PFSK-1 (cell line): ENCODE results near the gene HAPLN1.

Experiments used
- FOXP2 ChIP-seq: optimal IDR thresholded peaks from 2 replicates; pipeline ENCODE3; 2011; ENCODE audit warnings: borderline replicate concordance, control low read depth, inconsistent platforms; ENCODE audit not compliant: insufficient read depth; ENCODE audit errors: extremely low read length, extremely low read depth
- POLR2AphosphoS5 ChIP-seq: IDR thresholded peaks from 2 replicates; pipeline ENCODE4 v1.6.1; 2012; ENCODE audit warnings: low read depth, mild to moderate bottlenecking, control low read depth, low read length, moderate library complexity
- SIN3A ChIP-seq: IDR thresholded peaks from 2 replicates; pipeline ENCODE4 v1.6.1; 2012; ENCODE audit warnings: mild to moderate bottlenecking, low read length, moderate library complexity, borderline replicate concordance; ENCODE audit not compliant: insufficient read depth
- TAF1 ChIP-seq: IDR thresholded peaks from 2 replicates; pipeline ENCODE4 v1.6.1; 2012; ENCODE audit warnings: low read length, control low read depth, borderline replicate concordance; ENCODE audit not compliant: insufficient read depth
- TF ChIP-seq, protein P1 (sequence below), 2 experiments: IDR thresholded peaks; 2 replicates each; pipeline versions ENCODE4 v1.6.1 to v1.8.0; 2011 to 2012; ENCODE audit warnings: low read depth in 2 of 2, low read length in 2 of 2, control low read depth in 1 of 2, inconsistent platforms in 1 of 2, mild to moderate bottlenecking in 1 of 2, moderate library complexity in 1 of 2; ENCODE audit not compliant: insufficient read depth in 1 of 2

The HAPLN1 gene

DNA sequence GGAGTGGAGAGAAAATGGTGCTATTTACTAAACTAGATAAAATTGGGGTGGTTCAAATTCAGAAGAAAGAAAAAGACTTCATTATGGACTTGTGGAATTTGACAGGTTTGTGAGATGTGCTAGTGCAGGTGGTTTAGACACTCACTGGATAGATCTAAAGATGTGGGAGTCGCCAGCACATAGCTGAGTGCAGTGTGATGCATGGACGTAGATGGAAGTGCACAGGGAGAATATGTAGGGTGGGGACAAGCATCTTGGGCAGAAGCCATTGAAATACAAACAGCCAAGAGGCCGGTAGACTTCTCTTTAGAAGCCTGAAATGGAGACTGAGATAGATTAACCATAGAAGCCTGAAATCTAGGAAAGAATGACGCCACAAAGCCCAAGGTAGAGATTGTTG is 10.7 kb downstream of the HAPLN1 start:
- no peak for TF ChIP-seq FOXP2
- no peak for TF ChIP-seq SIN3A
- no peak for TF ChIP-seq POLR2AphosphoS5
- TF ChIP-seq, protein P1, sequence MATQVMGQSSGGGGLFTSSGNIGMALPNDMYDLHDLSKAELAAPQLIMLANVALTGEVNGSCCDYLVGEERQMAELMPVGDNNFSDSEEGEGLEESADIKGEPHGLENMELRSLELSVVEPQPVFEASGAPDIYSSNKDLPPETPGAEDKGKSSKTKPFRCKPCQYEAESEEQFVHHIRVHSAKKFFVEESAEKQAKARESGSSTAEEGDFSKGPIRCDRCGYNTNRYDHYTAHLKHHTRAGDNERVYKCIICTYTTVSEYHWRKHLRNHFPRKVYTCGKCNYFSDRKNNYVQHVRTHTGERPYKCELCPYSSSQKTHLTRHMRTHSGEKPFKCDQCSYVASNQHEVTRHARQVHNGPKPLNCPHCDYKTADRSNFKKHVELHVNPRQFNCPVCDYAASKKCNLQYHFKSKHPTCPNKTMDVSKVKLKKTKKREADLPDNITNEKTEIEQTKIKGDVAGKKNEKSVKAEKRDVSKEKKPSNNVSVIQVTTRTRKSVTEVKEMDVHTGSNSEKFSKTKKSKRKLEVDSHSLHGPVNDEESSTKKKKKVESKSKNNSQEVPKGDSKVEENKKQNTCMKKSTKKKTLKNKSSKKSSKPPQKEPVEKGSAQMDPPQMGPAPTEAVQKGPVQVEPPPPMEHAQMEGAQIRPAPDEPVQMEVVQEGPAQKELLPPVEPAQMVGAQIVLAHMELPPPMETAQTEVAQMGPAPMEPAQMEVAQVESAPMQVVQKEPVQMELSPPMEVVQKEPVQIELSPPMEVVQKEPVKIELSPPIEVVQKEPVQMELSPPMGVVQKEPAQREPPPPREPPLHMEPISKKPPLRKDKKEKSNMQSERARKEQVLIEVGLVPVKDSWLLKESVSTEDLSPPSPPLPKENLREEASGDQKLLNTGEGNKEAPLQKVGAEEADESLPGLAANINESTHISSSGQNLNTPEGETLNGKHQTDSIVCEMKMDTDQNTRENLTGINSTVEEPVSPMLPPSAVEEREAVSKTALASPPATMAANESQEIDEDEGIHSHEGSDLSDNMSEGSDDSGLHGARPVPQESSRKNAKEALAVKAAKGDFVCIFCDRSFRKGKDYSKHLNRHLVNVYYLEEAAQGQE (IDR thresholded peaks at IDR 0.05; ENCODE audit: insufficient read depth in 1 of 2, low read depth in 2 of 2, low read length in 2 of 2), result no peak
- no peak for TF ChIP-seq TAF1

- TF ChIP-seq POLR2AphosphoS5 (no peak), TAF1 (no peak), FOXP2 (no peak), SIN3A (no peak)
- TF ChIP-seq, protein P1 (IDR thresholded peaks at IDR 0.05; ENCODE audit: insufficient read depth in 1 of 2, low read depth in 2 of 2, low read length in 2 of 2), result no peak
Observed at GRCh38 chr5:83708170-83708569, 12.5 kb downstream of the HAPLN1 start.

DNA sequence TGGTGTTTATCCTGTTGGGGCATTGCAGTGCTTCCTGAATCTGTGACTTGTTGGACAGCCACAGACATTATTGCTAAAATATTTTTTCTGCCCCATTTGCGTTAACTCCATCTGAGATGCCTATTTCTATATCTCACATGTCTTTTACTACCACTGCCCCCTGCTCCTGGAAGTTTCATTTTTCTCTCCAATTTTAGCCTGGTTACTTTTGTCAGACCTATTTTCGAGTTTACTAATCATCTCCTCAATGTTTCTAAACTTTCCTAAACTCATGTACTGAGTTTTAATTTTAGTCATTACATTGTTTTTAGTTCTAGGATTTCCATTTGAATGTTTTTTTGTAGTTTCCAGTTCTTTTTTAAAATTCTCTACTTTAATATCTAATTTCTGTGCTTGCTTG is 17.6 kb downstream of the HAPLN1 start:
- TF ChIP-seq POLR2AphosphoS5 (no peak), TAF1 (no peak), SIN3A (no peak), FOXP2 (no peak)
- TF ChIP-seq, protein P1 (IDR thresholded peaks at IDR 0.05; ENCODE audit: insufficient read depth in 1 of 2, low read depth in 2 of 2, low read length in 2 of 2), result no peak

- TF ChIP-seq TAF1 (no peak), SIN3A (no peak), POLR2AphosphoS5 (no peak)
- TF ChIP-seq, protein P1 (IDR thresholded peaks at IDR 0.05; ENCODE audit: insufficient read depth in 1 of 2, low read depth in 2 of 2, low read length in 2 of 2), result no peak
Observed at GRCh38 chr5:83701886-83702285, 18.8 kb downstream of the HAPLN1 start.

DNA sequence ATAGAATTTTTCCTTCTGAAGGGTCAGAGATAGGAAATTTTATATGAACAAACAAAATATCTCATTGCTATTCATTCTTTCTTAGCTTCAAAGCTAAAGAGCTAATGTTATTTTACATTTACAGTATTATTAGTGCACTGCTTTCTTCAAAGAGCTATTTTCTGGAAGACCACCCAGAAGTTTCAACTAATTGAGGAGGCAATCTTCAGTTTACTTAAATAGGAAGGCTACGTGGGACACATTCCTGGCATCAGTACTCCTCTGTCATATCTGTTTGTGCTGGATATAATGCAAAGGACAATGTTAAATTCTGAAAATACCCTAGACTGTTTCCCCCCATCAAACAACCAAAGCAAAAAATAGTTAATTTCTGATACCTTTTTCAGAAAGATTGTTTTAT is 30.8 kb downstream of the HAPLN1 start:
- TF ChIP-seq, protein P1 (IDR thresholded peaks at IDR 0.05; ENCODE audit: insufficient read depth in 1 of 2, low read depth in 2 of 2, low read length in 2 of 2), result no peak
- TF ChIP-seq POLR2AphosphoS5 (no peak), SIN3A (no peak), TAF1 (no peak), FOXP2 (no peak)
